ENCODE results near the gene KANK4.

KANK4 gene

GRCh38 chr1:62336995-62337705, 17.9 kb upstream of the KANK4 start:
- no peak for DNase-seq

DNA sequence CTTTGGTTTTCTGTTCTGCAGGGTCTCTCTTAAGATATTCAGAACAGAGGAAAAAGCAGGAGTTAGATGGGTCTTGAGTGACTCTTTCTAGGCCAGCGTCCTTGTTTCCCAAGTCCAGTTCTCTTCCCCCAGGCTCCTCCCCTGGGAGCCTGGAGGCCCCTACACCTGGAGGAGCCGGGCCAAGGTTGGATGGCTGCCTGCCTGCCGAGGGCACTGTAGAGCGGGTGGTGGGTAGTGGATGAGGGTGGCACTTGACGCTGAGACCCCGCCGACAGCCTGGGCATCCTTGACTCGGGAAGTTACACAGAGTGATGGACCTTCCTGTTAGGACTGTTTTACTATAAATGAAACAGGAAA, 17.4 kb upstream of the KANK4 start:
- DNase-seq = no peak

- no peak for DNase-seq
Observed at GRCh38 chr1:62335656-62336055, 16.4 kb upstream of the KANK4 start.

- no peak for DNase-seq
Observed at GRCh38 chr1:62334434-62334985, 15.3 kb upstream of the KANK4 start.

DNA sequence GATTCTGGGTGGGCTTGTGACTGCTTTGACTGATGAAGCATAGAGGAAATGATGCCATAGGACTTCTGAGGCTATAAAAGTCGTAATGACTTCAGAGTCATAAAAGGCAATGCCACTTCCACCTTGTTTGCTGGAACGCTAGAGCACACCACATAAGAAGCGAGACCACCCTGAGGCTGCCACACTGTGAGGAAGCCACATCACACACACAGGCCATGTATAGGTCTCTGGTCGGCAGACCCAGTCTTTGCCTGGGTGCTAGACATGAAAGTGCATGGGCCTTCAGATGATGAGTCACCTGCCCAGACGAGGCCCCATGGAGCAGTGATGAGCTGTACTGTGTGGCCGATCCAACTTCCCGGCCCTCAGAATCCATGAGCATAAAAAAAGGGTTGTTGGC, 14.2 kb upstream of the KANK4 start:
- DNase-seq = no peak

DNA sequence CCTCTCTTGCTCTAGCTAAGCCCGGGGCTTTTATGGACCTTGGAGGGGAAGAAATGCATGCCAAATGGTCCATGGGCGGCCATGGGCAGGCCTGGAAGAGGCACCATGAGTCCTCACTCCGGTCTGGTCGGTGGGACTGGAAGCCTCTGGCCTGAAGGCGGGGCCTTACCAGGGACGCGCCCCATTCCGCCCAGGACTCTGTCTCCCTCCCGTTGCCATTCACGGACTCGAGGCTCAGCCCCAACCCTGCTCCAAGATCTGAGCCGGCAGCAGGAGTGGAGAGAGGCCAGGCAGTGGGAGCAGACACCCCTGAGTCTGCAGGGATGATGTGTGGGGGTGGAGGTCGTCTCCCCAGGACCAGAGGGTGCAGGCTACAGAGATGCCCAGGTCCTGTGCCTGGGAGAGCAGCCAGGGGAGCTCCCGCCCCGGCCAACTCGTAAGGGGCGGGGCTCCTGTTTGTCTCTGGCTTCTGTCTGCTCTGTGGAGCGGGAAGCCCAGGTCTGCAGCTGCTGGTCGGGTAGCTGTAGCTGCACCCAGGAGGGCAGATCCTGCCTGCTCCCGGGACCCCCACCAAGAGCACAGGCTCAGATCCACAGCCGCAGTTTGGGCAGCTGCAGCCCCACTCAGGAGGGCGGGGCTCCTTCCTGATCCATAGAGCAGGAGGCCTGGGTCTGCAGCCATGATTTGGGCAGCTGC, 8.3 kb upstream of the KANK4 start:
- no peak for DNase-seq

GRCh38 chr1:62325681-62326080, 6.4 kb upstream of the KANK4 start:
- no peak for DNase-seq

DNA sequence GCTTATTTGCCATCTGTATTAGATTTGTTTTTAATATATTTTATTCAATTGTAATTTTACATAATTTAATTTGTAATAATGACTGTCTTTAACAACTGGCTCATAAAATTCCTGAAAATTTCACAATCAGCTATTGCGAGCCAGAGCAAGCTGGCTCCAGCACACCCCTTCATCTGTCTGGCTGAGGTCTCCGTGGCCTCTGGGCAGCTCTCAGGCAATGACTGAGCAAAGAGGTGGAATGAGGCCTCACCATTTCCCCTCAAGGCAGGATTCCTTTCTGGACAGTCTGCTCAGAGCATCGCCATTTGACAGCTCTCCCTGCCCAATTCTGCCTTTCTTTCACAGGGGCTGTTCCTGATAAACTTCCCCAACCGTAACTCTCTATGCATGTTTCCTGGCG, 5.8 kb upstream of the KANK4 start:
- no peak for DNase-seq

DNA sequence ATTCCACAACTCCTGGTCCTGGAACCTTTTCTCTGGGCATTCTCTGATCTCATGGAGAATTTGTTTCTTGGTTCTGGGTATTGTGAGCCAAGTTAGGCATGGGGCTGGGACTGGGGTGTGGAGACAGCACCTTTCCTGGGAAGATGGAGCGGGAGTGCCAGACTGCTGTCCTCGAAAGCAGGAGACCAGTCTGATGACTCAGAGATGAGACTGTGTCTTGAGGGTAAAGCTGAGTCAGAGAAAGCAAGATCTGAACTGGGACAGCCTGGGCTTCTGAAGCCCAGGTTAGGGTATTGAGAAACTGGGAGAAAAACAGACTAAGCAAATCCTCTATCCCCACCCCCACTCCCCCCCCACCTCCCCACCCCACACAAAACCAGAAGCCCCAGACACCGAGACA, 2.2 kb upstream of the KANK4 start:
- DNase-seq = no peak

DNA sequence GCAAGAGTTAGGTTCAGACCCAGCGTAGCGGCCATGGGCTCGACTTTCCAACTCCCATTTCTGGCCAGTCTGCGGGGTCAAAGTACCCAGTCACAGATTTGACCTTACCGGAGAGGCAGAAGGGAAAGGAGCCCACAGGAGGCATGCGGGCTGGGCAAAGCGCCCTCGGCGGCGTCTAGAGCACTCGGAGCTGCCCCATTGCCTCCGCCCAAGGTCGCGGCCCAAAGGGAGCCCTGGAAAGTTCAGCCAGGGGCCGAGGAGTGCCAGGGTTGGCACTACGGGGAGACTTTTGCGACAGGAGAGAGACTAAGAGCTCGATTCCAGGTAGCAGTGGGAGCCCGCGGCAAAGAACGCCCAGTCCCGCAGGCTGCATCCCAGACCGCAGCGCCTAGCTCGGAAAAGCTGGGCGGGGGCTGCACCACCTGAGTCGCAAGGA, 896 bp downstream of the KANK4 start:
- no peak for DNase-seq

DNA sequence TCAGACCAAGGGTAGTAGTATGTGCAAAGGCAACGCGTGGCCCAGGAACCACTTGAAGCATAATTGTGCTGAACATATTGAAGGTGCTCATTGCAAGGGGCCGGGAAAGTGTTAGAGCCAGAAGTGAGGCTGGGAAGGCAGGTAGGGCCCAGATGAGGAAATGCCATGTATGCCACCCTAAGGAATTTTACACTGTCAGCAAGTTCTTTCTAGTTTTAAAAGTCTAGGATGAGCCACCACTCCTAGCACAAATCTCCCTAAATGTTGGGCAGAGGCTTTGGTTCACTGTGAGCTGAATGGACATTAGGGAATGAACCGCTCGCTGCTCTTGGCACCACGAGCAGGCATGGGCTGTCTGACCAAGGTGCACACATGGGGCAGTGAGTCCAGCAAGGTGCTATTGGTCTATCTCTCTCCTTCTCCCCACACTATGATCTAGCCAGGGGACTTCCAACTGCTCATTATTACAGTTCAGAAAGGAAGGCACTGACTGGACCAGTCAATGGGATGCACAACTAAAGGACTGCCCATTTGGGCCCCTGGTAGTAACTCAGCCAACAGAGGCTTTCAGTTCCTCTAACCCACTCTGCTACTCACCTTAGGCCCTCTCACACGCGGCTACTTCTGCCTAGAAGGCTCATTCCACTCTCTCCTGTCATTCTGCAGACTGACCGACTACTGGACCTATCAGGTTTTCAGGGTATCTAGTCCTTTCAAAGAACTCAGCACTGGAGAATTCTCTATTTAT, 2.0 kb downstream of the KANK4 start:
- no peak for DNase-seq

DNA sequence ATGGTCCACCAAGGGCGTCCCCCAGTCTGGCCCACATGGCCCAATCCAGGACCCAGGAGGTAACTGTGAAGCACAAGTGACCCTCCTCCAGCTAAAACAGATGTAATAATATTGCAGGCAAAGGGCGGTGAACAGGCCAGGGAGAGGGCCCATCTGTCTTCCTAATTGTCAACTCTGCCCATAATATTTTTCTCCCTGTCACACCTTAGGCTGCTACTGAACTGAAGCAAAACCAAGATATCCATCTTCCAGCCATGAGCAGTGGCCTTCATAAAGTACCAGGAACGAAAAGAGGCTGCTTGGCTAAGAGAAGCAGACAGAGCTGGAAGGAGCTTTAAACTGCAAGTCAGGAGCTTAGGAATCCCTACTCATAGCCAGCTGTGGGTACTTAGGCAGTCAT, 3.1 kb downstream of the KANK4 start:
- no peak for DNase-seq

DNA sequence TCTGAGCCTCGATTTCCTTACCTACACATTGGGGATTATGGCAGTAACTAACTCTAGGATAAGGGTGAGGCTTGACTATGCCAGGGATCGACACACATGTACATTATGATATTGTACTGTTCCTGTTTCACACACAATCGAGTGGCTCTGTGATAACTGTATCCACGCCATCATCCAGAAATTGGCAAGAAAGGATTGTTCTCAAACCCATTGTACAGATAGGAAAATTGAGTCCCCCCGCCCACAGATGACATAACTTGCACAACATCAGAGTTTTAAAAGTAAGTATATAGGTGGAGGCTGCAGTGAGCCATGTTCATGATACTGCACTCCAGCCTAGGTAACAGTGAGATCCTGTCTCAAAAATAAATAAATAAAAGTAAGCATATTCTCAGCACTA, 3.8 kb downstream of the KANK4 start:
- no peak for DNase-seq

DNA sequence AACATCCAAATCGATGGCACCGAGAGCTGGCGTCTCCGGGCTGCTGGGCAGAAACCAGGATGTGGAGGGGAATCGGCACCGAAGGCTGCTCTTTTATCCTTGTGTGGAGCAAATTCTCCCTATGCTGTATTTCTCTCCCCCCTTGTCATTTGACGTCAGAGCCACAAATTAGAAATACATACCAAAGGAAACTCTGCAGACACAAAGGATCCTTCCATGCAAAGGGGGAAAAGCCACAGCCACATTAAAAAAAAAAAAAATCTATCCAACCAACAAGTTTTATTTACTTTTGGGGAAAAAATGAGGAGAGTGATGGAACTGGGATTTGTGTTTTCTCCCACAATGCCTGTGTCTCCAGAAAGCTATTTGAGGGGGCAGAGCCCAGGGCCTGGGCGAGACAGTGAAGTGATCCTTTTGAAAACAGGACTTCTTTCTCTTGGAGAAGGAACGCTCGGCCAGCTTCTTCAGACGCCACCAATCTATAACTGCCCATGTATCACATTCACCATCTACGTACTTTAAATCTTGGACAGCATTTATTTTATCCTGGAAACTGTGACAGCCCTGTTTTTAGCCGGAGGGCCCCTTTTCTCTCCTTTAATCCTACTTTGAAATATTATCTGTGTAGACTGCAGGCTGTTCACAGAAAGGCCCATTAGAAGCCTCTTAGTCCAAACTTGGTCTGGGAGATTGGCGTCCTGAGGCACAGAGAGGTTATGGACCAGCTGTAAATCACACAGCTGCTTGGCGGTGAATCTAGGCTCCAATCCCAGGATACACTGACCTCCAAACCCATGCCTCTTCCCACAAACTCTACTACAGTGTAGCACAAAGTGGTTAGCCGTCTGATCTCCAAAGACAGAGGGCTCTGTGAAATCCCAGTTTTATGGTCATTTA, 4.5 kb downstream of the KANK4 start:
- no peak for DNase-seq

GRCh38 chr1:62312698-62313097, 6.5 kb downstream of the KANK4 start:
- no peak for DNase-seq

- DNase-seq = no peak
Observed at GRCh38 chr1:62311473-62311943, 7.7 kb downstream of the KANK4 start.

GRCh38 chr1:62309906-62310305, 9.3 kb downstream of the KANK4 start:
- no peak for DNase-seq

- DNase-seq = no peak
Observed at GRCh38 chr1:62308606-62309005, 10.6 kb downstream of the KANK4 start.

DNA sequence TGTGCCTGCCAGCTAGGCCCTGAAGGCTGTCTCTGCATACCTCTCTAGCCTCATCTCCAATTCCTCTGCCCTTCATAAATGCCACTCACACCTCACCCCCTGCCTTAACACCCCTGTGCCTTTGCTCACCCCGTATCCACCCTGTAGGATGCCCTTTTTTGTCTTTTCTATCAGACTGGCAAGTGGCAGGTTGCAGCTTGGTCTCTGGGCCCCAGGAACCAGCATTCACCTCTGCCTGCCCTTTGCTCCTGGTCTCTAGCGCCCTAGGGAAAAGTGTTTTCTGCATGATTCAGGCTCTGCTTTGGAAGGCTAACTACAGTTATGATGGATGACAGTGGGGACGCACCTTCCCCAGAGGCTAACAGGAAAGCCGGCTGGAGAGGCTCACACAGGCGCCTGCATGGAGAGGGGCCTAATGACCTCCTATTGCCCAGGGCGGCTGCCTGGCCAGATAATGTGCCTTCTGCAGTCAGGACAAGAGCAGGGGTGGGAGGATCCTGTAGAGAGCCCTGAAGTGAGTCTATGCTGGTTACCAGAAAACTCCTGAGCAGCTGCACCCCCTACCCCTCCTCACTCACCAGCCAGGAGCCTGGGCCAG, 11.2 kb downstream of the KANK4 start:
- no peak for DNase-seq

DNA sequence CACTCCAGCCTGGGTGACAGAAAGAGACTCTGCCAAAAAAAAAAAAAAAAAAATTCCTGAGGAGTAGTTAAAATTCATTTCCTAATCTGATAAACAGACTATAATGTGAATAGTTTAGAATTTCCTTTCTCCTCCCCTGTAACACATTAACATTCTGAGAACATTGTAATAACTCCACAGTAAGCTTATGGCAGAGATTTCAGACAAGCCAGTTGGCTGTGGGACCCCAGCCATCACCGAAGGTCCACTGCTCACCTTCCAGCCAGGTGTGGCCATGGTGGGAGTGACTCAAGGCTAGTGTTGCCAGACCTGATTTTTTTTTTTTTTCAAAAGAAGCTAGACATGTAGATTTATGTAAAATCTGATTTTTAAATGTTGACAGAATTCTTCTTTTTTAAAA, 11.8 kb downstream of the KANK4 start:
- no peak for DNase-seq

DNA sequence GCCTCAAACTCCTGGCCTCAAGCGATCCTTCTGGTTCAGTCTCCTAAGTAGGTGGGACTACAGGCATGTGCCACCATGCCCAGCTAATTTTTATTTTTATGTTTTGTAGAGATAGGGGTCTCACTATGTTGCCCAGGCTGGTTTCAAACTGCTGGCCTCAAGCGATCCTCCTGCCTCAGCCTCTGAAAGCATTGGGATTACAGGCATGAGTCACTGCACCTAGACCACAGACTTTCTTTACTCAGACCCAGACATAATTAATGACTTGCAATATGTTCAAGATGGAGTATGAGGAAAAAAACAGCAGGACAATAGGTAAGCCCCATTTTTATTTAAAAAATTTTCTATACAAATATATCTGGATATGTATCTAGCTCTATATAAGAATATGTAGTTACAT, 13.2 kb downstream of the KANK4 start:
- no peak for DNase-seq

DNA sequence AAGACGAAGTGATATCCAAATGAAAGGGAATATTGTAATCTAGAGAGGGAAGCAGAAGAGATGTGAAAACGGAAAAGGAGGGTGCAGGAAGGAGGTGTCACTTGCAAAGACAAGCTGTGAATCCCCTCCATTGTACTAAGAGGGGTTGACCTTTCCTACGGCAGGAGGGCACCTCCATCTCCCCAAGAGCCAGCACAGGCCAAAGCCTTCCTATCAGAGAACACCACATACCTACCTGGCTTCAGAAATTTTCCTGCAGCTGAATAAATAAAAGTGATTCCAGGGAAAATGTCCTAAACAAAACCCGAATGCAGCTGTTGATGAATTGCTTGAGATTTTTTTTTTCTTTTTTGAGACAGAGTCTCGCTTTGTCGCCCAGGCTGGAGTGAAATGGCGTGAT, 14.3 kb downstream of the KANK4 start:
- DNase-seq = no peak

Measured in NCI-H1417 treated with DMSO at 0.1 percent for 48 hours (cell line).